T-helper 1 cell treated with Interleukin-12 subunit alpha and Interleukin-12 subunit beta and Interleukin-4 antibody, amounts not matched to agents 30 ng/mL and 1 ng/mL, for 36 hours (primary cell): ENCODE data around the gene KCNE3. TPM values are rescaled to one million over a fixed set of nuclear protein-coding genes. Genes with fewer than 3 reads are reported as not detected.

ENCODE experiments used
- intact Hi-C: fragments of 100-400 bp; cut with micrococcal nuclease; formaldehyde crosslinking; loops from one replicate; pipeline ENCODE4 v1.15.1; 2024
- total RNA-seq: library from RNA; stranded (reverse); gene quantifications from 2 replicates; pipeline ENCODE4 v1.2.3, GENCODE V29; 2022

The KCNE3 gene, protein sequence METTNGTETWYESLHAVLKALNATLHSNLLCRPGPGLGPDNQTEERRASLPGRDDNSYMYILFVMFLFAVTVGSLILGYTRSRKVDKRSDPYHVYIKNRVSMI
- 0.41 TPM in 1 of 2 replicates, not detected in the other for total RNA-seq

DNA sequence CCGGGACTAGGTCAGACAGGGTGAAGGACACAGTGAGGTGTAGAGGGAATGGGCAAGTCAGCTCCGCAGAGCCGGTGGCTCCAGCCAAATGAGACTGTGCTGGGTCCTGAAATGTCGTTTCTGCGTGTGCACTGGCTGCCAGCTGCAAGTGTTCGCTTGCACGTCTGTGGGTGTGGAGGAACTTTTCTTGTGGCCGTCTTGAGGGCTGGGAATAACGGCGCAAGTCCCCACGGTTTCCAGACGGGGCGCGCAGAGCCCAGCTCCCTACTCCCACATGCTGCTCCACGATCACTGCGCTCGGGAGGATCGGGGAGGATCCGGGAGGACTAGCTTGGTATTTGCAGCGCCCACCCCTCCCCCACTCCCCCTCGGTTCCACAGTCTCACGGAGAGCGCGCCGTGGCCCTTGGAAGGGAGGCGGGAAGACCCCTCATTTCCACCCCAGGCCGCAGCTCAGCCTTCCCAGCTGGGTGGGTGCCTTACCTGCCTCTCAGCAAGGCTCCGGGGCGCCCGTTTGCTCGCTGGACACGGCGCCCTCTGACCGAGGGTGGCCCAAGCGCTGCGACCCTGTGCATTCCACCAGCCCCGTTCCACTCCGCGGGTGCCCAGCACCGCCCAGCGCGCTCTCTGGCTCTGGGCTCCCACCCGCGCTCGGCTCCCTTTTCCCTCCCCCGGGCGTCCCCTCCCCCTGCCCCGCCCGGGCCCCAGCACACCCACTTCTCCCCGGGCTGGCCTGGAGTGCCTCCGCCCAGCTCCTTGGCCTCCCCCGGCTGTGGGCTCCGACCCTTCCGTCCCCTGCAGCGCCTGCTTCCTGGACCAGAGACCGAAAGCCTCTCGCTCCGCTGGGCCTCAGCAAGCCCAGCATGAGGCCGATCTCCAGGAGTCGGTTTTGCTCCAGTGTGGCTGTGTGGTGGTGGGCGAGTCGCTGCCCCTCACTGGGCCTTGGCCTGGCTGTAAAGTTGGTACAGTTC is at the start of gene KCNE3:
KCNE3 (minus strand) TSS at position 634 of the 970 bp plus-strand sequence. CDS start 9,986 bp downstream, outside the sequence.
- intact Hi-C loops = no loop called here

- intact Hi-C loops = no loop called here
Measured at GRCh38 chr11:74507582-74507981, 40.2 kb upstream of the KCNE3 start.

DNA sequence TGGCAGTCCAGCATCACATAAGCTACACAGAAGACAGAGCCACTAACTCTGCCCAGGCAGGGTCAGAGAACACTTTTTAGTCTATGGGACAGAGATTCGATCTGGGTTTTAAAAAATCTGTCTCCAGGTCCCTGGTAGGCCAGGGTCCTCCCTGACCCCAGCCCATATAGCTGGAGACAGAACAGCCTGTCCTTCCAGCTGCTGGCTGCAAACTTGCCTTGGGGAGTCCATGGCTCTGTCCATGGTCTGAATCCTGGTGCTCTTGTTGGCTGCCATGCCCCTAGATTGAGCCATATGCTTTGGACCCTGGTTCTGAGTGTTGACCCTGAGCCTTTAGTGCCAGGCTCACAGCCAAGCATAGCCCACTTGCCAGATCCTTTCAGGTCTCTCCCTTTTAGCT is 39.5 kb upstream of the KCNE3 start:
- intact Hi-C loops = no loop called here

- intact Hi-C loops = no loop called here
Measured at GRCh38 chr11:74505911-74506310, 38.6 kb upstream of the KCNE3 start.

DNA sequence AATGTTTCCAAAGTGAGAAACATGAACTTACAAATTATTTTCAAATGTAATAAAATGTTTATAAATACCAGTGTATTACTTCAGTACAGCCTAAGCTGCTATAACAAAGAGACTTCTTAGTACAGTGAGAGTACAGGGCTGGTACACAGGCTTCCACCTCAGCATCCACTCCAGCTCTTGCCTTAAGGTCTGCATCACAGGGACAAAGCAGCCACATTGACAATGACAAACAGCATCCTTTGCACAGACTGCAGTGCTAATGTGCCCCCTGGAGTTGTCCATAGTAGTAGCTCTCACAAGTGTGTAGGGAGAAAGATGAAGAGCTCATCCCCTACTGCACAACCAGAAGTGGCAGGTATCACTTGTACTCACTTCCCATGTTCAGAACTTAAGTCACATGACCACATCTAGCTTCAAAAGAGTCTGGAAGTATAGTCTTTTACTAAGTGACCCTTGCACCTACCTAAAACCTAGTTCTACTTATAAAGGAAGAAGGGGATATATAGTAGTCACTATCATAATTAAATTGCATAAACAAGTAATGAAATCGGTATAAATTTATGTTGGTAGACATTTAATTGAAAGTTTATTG is 36.8 kb upstream of the KCNE3 start:
- intact Hi-C loops = no loop called here

DNA sequence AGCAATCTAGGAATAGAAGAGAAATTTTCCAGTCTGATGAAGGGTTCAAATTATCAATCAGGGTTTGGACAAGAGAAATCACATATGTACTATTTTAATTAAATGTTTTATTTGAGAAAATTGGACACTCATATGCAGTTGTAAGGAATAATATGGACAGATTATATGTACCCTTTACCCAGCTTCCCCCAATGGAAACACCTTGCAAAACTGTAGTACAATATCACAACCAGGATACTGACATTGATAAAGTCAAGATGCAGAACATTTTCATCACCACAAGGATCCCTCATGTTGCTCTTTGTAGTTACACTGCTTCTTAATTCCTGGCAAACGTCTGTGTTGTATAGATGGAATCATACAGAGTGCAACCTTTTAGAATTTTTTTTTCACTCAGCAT is 27.6 kb upstream of the KCNE3 start:
- intact Hi-C loops = loop anchor here (5.0 kb wide), 2 partner anchors 718 to 747 kb away; partner anchors contain the start of gene TPBGL

GRCh38 chr11:74493791-74494630 is 26.7 kb upstream of the KCNE3 start:
- intact Hi-C loops = loop anchor here (1.0 to 5.0 kb wide), 11 partner anchors 45 to 896 kb away; partner anchors contain the start of genes C2CD3, COA4, FAM168A and PAAF1

- intact Hi-C loops = loop anchor here (1.0 to 5.0 kb wide), 11 partner anchors 44 to 895 kb away; partner anchors contain the start of genes C2CD3, COA4, FAM168A and PAAF1
Measured at GRCh38 chr11:74492974-74493790, 25.8 kb upstream of the KCNE3 start, which contains the start of gene LIPT2. Gene LIPT2 (minus strand): TSS chr11:74493724. CDS start chr11:74493703, 21 bp downstream.

GRCh38 chr11:74492084-74492483 is 24.7 kb upstream of the KCNE3 start:
- intact Hi-C loops = loop anchor here (2.0 to 5.0 kb wide), 4 partner anchors 509 to 750 kb away; partner anchors contain the start of genes COA4, PAAF1, TPBGL and UCP2

GRCh38 chr11:74490941-74491340 is 23.6 kb upstream of the KCNE3 start:
- intact Hi-C loops = loop anchor here (5.0 kb wide), 2 partner anchors 714 to 751 kb away; partner anchors contain the start of gene TPBGL

- intact Hi-C loops = no loop called here
Measured at GRCh38 chr11:74487875-74488274, 20.5 kb upstream of the KCNE3 start.

DNA sequence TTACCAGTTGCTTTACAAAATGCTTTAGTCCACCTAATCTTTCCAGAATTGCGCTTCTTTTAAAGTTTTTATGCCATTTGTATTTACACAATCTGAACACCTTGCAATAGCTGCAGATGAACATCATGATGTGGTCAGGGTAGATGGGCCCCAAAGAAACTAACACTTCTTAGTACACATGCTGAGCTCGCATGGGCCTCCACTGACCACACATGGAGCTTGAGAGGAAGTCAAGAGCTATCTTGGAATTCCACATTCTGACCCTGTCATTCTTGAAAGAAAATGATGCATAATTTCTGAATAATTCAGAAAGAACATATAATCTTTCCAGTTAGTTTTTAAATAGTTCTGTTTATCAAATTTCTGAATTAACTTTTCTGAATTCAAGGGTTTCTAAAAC is 18.5 kb upstream of the KCNE3 start:
- intact Hi-C loops = no loop called here

DNA sequence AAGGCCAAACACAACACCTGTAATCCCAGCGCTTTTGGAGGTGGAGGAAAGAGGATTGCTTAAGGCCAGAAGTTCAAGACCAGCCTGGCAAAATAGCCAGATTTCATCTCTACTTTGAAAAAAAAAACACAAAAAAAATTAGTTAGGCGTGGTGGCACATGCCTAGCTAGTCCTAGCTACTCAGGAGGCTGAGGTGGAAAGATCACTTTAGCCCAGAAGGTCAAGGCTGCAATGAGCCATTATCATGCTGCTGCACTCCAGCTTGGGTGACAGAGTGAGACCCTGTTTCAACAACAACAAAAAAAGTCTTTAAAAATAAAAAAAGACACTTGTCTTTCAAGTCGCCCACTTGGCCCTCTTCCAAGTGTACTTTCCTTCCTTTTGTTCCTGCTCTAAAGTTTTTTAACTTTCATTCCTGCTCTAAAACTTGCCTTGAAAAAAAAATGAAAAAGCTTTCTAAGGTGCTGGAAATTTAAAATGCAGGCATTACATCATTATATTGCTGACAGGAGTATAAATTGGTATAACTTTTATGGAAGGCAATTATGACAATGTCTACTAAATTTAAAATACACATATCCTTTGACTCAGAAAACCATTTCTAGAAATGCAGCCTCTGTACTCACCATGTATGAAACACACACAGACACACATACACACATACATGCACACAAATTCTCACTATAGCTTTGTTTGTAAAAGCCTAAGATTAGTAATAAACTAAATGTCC is 13.5 kb upstream of the KCNE3 start:
- intact Hi-C loops = no loop called here

- intact Hi-C loops = no loop called here
Measured at GRCh38 chr11:74479732-74480123, 12.4 kb upstream of the KCNE3 start.

DNA sequence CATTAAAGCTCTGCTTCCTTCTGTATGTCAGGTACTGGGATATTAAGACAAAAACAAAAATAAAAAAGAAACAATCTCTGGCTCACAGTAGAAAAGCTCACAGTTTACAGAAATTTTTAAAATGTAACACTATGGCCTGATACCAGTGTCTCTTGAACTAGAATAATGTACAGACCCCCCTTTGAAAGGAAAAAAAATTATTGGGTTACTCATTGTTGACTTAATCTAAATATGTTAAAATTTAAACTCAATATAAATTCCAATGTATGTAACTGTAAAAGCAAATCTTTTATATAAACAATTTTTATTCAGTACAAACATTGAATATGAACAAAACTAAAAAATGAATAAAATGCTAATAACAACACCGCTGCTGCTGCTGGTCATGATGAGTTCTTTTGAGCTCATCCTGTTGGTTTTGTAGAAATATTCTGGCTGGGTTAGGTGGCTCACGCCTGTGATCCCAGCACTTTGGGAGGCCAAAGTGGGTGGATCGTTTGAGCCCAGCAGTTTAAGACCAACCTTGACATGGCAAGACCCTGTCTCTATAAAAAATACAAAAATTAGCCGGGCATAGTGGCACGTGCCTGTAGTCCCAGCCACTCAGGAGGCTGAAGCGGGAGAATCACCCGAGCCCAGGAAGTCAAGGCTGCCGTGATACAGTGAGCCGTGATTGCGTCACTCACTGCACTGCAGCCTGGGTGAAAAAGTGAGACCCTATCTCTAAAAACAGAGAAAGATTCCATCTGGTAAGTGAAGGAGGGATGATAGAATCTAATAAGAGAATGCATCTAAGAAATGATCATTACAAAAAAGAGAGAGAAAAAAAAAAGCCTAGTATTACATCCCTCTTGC is 11.8 kb upstream of the KCNE3 start:
- intact Hi-C loops = no loop called here

DNA sequence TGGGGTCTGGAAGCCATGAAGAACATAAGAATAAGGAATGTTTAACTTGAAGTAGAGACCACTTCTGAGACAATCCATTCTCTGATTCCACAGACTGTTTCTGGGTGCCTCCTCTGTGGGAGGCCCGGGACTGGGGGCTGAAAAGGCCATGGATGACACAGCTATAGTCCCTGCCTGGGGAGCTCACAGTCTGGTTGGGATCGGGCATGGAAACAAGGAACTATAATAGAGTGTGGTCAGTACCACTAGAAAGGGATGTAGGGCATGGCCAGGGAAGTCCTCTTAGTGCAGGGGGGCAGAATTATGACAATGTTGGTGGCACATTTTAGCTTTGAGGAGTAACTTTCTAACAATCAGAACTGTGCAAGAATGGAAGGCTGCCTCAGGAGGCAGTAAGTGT is 9.2 kb upstream of the KCNE3 start:
- intact Hi-C loops = no loop called here

DNA sequence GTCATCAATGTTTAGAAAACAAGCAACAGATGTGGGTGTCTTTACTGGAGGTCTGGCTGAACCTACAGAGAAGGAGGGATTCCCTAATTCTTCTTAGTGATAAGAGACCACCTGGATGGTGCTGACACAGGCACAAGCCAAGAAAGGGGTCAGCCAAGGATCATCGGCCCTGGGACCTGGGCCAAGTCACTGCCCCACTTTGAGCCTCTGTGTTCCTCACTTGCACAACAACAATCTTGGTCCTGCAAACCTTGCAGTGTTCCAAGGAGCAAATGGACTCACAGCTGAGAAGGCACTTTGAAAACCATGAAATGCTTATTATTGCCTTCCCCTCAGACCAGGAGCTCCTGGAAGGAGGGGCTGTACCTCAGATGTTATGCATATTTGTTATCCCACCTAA is 7.0 kb upstream of the KCNE3 start:
- intact Hi-C loops = no loop called here
